HG02852 (cell line): ENCODE results near the gene HEXB.
A peak's percentile ranks its signal among the peaks of the same experiment; 100 is the strongest.
"Not testable (repeated sequence)": the region's sequence is repeated elsewhere in the genome, so short reads cannot be mapped to it uniquely, and the experiment has no call there.

Experiments used
- ATAC-seq: cut with Tn5 transposase; IDR thresholded peaks from one replicate; pipeline ENCODE4 v1.9.1; 2021; ENCODE audit warnings: mild to moderate bottlenecking, moderate library complexity; ENCODE audit not compliant: unreplicated experiment

The HEXB gene

DNA sequence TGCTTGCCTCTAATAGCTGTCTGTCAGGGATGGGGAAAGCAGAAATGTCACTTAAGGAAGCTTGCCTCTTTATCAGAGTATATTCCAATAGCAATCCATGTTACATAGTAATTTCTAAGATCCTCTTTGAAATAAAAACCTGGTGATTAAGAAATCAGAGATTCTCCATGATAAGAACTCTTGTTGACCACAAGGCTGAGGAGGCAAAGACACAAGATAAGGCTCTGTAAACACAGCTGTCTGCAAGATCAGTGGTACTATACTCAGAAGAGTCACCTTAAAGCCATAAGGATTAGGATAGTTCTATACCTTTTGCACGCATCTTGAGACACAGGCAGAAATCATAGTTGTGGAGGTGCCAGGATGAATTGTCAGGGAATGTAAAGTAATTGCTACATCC lies 40.3 kb downstream of the HEXB start:
- ATAC-seq: no peak

DNA sequence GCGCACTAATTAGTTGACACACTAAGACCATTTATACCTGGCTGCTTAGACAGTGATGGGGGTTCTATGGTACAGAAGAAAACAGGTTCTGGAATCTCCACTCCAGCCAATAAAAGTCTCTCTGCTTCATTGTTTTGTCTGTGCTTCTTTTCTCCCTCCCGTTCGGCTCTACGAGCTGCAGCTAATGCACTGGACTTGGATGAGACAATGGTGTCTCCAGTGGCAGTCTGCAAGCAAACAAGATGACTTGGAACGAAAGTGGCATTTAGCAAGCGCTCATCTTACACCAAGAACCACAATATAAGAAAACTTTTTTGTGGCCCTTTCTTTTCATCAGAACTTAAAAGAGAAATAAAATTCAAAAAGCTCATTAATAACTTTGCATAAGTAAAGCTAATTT lies 51.7 kb downstream of the HEXB start:
- no peak for ATAC-seq

GRCh38 chr5:74738406-74738805 lies 53.4 kb downstream of the HEXB start:
- ATAC-seq: no peak

- not testable (repeated sequence) for ATAC-seq
Measured at GRCh38 chr5:74748742-74749141, 63.7 kb downstream of the HEXB start.

DNA sequence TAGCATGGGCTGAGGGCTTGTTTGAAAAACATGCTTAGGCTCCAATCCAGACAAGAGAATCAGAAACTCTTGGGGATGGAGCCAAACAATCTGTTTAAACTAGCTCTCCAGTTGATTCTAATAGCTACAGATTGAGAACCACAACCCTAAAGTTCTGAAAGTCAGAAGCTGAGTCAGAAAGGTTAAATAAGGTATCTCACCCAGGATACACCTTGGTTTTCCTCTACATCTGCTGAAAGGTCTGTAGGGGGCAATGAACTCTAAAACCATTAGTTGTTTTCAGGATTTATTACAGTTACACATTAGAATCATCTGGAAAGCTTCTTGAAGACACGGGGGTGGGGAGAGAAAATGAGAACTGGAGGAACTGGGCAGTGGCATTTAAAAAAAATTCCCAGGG lies 76.2 kb downstream of the HEXB start:
- ATAC-seq: no peak

GRCh38 chr5:74762599-74762998 lies 77.6 kb downstream of the HEXB start:
- no peak for ATAC-seq

DNA sequence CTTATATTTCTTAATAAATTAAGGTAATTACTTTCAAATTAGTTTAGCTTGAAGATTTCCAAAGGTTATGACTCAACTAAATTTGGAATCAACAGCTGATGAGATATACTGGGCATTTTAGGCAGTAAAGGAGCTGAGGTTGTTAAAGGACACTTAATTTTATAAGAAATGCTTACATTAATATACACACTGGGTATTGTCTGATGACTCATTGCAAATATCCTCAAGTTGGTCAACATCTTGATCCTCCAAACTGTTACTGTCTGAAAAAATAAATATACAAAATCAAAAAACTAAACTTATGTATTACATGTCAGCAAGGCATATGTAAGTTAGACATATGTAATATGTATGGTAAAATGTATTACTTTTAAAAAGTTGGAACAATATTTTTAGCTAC lies 78.5 kb downstream of the HEXB start:
- no peak for ATAC-seq

DNA sequence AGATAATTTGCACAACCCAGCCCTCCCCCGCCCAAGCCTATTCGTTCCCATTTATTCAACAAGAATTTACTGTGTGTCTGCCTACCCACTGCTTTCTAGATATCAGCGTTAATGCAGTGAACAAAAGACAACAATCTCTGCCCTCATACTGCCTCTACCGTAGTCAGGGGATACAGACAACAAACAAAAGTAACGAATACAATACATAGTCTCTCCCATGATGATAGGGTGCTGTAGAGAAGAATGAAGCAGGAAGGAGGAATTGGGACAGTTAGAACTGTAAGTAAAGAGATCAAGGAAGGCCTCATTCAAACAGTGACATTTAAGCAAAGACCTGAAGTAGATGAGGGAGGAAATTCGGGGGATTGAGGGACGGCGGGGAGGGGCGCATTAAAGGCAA lies 80.2 kb downstream of the HEXB start:
- ATAC-seq: no peak

GRCh38 chr5:74765929-74766328 lies 80.9 kb downstream of the HEXB start:
- ATAC-seq: no peak

DNA sequence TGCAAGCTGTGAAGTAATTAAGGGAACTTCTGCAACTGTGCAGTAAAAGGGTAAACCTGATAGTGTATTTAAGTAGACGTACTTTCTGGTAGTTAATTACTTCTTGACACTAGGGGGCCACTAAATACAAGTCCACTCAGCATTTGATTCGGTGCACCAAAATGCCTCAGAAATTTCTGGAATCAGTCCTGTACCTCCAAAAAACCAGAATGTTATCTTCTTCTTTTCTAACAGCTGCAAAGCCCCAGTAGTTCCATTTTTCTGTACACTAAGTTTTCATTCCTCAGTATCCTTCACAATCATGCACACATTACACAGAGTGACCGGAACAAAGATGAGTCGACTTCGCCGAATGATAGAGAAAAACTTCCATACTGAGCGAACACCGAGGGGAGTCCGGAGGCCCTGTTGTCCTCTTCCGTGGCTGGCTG lies 81.4 kb downstream of the HEXB start:
- ATAC-seq: peak; percentile 45

GRCh38 chr5:74766849-74767578 lies 82.0 kb downstream of the HEXB start, which contains the start of the genes GFM2 and NSA2:
Gene GFM2, minus strand, starts transcription at chr5:74767117. Its CDS starts 3,375 bp downstream, at chr5:74763742.
Gene NSA2, plus strand, starts transcription at chr5:74767249. Its CDS starts 112 bp downstream, at chr5:74767361.
- peak; percentile 92 for ATAC-seq

DNA sequence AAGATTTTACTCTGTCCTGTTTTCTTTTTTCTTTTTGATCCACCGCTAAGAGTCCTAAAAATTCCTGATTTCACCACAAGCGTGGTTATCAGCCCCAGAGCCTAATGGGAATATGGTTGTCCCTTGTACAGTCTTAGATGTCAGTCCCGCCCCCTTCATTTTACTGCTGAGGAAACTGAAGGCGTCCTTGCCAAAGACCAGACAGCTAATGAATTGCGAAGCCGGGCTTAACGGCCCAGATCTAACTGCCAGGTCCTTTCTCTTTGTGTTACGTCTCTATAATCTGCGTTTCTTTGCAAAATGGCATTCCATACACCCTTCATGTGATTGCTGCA lies 82.5 kb downstream of the HEXB start:
- peak; percentile 28 for ATAC-seq
